Keratinocyte (primary cell): ENCODE measurements around the gene KCNIP2. TPM values are rescaled to one million over a fixed set of nuclear protein-coding genes. Genes with fewer than 3 reads are reported as not detected.

ENCODE experiments used
- DNase-seq: peaks from one replicate; pipeline ENCODE4 v3.0.0-alpha.2; 2011; ENCODE audit warnings: low read depth, missing footprints, low spot score
- FAIRE-seq: peaks from 2 replicates; lab custom pipeline; 2011; peaks lifted over from hg19 to GRCh38; lab: Jason Lieb, UNC
- H2AFZ ChIP-seq: 2 replicates; pipeline ENCODE4 v1.6.0; 2012; ENCODE audit warnings: low read length, control low read depth, inconsistent platforms; ENCODE audit not compliant: control insufficient read depth
- H3K27ac ChIP-seq: 2 replicates; pipeline ENCODE4 v1.5.1; 2011; ENCODE audit warnings: low read length; ENCODE audit not compliant: control insufficient read depth, insufficient read depth
- H3K27me3 ChIP-seq: 3 replicates; pipeline ENCODE4 v1.6.0; 2011; ENCODE audit warnings: low read length; ENCODE audit not compliant: control insufficient read depth, insufficient read depth; ENCODE audit errors: extremely low read depth
- H3K36me3 ChIP-seq, 2 experiments: 2 replicates in 1 of 2; 3 replicates in 1 of 2; pipeline ENCODE4 v1.5.1; 2011; ENCODE audit warnings: low read length in 2 of 2, mild to moderate bottlenecking in 1 of 2; ENCODE audit not compliant: control insufficient read depth in 2 of 2, insufficient read depth in 2 of 2; ENCODE audit errors: extremely low read depth in 1 of 2
- H3K4me1 ChIP-seq: 3 replicates; pipeline ENCODE4 v1.5.1; 2011; ENCODE audit warnings: low read length; ENCODE audit not compliant: control insufficient read depth, insufficient read depth; ENCODE audit errors: extremely low read depth
- H3K4me2 ChIP-seq: 3 replicates; pipeline ENCODE4 v1.6.0; 2011; ENCODE audit warnings: low read depth, low read length; ENCODE audit not compliant: control insufficient read depth, insufficient read depth; ENCODE audit errors: extremely low read depth
- H3K4me3 ChIP-seq, 3 experiments: fragments of 200-600 bp in 1 of 3; sonication (generic) in 1 of 3; 2 replicates in 2 of 3; 3 replicates in 1 of 3; pipeline ENCODE4 v1.5.1; 2011 to 2016; ENCODE audit warnings: low read length in 3 of 3, mild to moderate bottlenecking in 3 of 3, control low read depth in 2 of 3, inconsistent platforms in 1 of 3, low read depth in 1 of 3, mixed read lengths in 1 of 3, mixed run types in 1 of 3, moderate library complexity in 1 of 3; ENCODE audit not compliant: control insufficient read depth in 2 of 3, insufficient read depth in 2 of 3; ENCODE audit errors: extremely low read depth in 1 of 3
- H3K79me2 ChIP-seq: 2 replicates; pipeline ENCODE4 v1.6.0; 2012; ENCODE audit warnings: low read length; ENCODE audit not compliant: control insufficient read depth, insufficient read depth
- H3K9ac ChIP-seq: 3 replicates; pipeline ENCODE4 v1.6.0; 2011; ENCODE audit warnings: low read length; ENCODE audit not compliant: control insufficient read depth, insufficient read depth; ENCODE audit errors: extremely low read depth
- H3K9me1 ChIP-seq: 3 replicates; pipeline ENCODE4 v1.6.0; 2011; ENCODE audit warnings: low read length; ENCODE audit not compliant: control insufficient read depth, insufficient read depth; ENCODE audit errors: extremely low read depth
- H3K9me3 ChIP-seq: 2 replicates; pipeline ENCODE4 v1.5.1; 2012; ENCODE audit warnings: low read depth, low read length; ENCODE audit not compliant: control insufficient read depth
- H4K20me1 ChIP-seq: 3 replicates; pipeline ENCODE4 v1.6.0; 2011; ENCODE audit warnings: low read length; ENCODE audit not compliant: control insufficient read depth, insufficient read depth; ENCODE audit errors: extremely low read depth
- EZH2 ChIP-seq: IDR thresholded peaks from one replicate; pipeline ENCODE4 v1.6.1; 2012; ENCODE audit warnings: inconsistent platforms, mild to moderate bottlenecking, low read length, moderate library complexity
- dilution Hi-C: fragments of 300-500 bp; cut with MboI; formaldehyde crosslinking; loops from one replicate; pipeline ENCODE4 v1.7.0; 2020; ENCODE audit warnings: low sequenced_read_pairs; ENCODE audit not compliant: extremely low pct_ligation_motif_present
- polyA plus RNA-seq, 5 experiments: library from polyadenylated mRNA; depleted of rRNA in 3 of 5; stranded (reverse) in 3 of 5; stranded (forward) in 1 of 5; unstranded in 1 of 5; fragments of >200 nt; gene quantifications; 1 replicate in 1 of 5; 2 replicates in 3 of 5; 3 replicates in 1 of 5; pipeline versions ENCODE4 v1.2.1 to v1.2.3, GENCODE V29; 2011 to 2012; ENCODE audit warnings: missing spikeins in 2 of 5, low read depth in 1 of 5, low replicate concordance in 1 of 5
- TF ChIP-seq, protein P1 (sequence below), 3 experiments: IDR thresholded peaks in 1 of 3; conservative IDR thresholded peaks in 1 of 3; optimal IDR thresholded peaks in 1 of 3; 2 replicates in 2 of 3; 3 replicates in 1 of 3; pipeline versions ENCODE3 to v1.5.1; 2011; ENCODE audit warnings: low read length in 3 of 3, mild to moderate bottlenecking in 3 of 3, moderate library complexity in 2 of 3, control low read depth in 1 of 3, inconsistent platforms in 1 of 3; ENCODE audit not compliant: insufficient read depth in 2 of 3; ENCODE audit errors: extremely low read depth in 1 of 3

The KCNIP2 gene
- polyA plus RNA-seq, 1 donor (not counting 4 experiments of a cell fraction or from before 2014, with no cell fraction given) = 0.41 TPM

DNA sequence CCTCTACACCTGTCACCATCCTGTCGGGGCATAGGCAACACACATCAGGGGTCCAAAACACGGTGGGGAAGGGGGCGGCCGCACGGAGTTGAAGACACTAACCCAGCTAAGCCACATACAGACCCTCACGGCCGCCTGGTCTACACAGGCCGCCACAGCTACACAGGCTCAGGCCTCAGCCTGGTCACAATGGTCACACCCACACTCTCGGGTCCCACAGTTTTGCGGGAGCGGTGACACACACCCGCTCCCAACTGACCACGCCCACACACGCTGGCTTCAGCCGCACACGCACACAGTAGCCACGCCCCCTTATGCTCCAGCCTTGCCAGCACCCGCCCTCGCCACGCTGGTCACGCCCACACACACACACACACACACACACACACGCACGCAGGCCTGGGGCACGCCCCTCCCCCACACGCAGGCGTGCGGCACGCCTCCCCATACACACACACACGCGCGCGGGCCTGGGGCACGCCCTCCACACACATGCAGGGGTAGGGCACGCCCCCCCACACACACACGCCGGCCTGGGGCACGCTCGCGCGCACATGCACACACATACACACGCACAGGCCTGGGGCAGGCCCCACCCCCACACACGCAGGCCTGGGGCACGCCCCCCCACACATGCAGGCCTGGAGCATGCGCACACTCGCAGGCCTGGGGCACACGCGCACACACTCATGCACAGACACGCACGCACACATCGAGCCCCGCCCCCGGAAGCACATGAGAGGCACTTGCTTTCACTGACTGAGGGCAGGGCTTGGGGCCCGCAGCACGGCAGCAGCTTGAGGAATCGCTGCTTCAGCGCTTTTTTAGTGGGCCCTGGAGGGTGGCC is 13.1 kb downstream of the KCNIP2 start:
- Histone ChIP-seq H3K4me2 (peak overlapping the region; percentile 89), H3K27me3 (no peaks in the 10 kb centered on the region), H3K9ac (peak overlapping the region; percentile 58), H3K4me1 (peaks cover 20% of the 10 kb centered on the region), H3K79me2 (no peaks in the 10 kb centered on the region), H3K36me3 (peaks cover 0 to 8% of the 10 kb centered on the region in 2 experiments), H3K4me3 (peak overlapping the region; percentile 30 to 71 (median 44)), H2AFZ (peak overlapping the region; percentile 62), H4K20me1 (no peaks in the 10 kb centered on the region), H3K27ac (peak overlapping the region; percentile 59), H3K9me1 (peaks cover 1% of the 10 kb centered on the region), H3K9me3 (no peaks in the 10 kb centered on the region)
- no peak for TF ChIP-seq EZH2
- TF ChIP-seq, protein P1, sequence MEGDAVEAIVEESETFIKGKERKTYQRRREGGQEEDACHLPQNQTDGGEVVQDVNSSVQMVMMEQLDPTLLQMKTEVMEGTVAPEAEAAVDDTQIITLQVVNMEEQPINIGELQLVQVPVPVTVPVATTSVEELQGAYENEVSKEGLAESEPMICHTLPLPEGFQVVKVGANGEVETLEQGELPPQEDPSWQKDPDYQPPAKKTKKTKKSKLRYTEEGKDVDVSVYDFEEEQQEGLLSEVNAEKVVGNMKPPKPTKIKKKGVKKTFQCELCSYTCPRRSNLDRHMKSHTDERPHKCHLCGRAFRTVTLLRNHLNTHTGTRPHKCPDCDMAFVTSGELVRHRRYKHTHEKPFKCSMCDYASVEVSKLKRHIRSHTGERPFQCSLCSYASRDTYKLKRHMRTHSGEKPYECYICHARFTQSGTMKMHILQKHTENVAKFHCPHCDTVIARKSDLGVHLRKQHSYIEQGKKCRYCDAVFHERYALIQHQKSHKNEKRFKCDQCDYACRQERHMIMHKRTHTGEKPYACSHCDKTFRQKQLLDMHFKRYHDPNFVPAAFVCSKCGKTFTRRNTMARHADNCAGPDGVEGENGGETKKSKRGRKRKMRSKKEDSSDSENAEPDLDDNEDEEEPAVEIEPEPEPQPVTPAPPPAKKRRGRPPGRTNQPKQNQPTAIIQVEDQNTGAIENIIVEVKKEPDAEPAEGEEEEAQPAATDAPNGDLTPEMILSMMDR (optimal IDR thresholded peaks at IDR 0.05 in 1 of 3, IDR thresholded peaks at IDR 0.05 in 1 of 3, conservative IDR thresholded peaks at IDR 0.05 in 1 of 3; ENCODE audit: extremely low read depth in 1 of 3, insufficient read depth in 2 of 3, low read length in 3 of 3) = no peak
- FAIRE-seq (peak; percentile 79), DNase-seq (peak; percentile 83)
- dilution Hi-C loops = no loop called here

DNA sequence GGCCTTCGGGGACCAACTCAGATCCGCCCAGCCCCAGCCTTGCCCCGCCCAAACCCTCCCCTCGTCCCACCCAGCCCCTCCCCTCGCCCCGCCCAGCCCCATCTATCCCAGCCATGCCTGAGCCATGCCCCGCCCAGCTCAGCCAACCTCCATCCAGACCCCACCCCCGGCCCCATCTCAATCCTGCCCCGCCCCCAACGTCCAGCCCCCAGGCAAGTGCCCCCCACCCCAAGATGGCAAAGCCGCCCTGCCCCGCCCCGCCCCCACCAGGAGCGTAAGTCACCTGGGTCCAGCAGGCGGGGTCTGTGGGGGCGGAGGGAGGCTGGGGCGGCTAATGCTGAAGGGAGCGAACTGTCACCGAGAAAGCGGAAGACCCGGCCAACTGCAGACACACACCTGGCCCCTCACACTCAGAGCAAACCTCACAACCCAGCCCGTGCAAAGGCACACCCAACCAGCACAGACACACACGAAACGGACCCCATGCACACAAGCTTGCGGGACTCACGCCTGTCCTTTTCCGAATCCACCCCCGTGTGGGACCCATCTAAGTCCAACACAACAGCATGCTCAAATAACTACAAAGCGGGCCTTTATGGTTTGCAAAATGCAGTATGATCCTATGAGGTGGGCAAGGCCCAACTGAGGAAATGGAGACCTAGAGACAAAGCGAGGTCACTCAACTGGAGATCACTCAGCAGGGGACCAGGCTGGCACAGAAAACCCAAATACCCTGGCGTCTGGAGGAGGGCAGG is 13.9 kb downstream of the KCNIP2 start:
- Histone ChIP-seq H3K79me2 (no peaks in the 10 kb centered on the region), H2AFZ (peak overlapping the region; percentile 33), H3K9me3 (no peaks in the 10 kb centered on the region), H4K20me1 (no peaks in the 10 kb centered on the region), H3K27ac (peak overlapping the region; percentile 59), H3K36me3 (peaks cover 0 to 8% of the 10 kb centered on the region in 2 experiments), H3K4me2 (peak overlapping the region; percentile 89), H3K9ac (peak overlapping the region; percentile 58), H3K9me1 (no peaks in the 10 kb centered on the region), H3K4me3 (peak overlapping the region; percentile 30 to 71 (median 44)), H3K4me1 (peaks cover 20% of the 10 kb centered on the region), H3K27me3 (no peaks in the 10 kb centered on the region)
- dilution Hi-C loops = no loop called here
- FAIRE-seq = no peak
- no peak for DNase-seq
- TF ChIP-seq EZH2 = no peak
